ENCODE data around the gene SLC27A5. TPM values are rescaled to one million over a fixed set of nuclear protein-coding genes. Genes with fewer than 3 reads are reported as not detected.
A peak's percentile ranks its signal among the peaks of the same experiment; 100 is the strongest.

SLC27A5 gene
- total and polyA plus RNA-seq, 2 of the 13 experiments (the other 11 are each of a cell fraction or from before 2014, with no cell fraction given) = 30.3 to 40.2 TPM

DNA sequence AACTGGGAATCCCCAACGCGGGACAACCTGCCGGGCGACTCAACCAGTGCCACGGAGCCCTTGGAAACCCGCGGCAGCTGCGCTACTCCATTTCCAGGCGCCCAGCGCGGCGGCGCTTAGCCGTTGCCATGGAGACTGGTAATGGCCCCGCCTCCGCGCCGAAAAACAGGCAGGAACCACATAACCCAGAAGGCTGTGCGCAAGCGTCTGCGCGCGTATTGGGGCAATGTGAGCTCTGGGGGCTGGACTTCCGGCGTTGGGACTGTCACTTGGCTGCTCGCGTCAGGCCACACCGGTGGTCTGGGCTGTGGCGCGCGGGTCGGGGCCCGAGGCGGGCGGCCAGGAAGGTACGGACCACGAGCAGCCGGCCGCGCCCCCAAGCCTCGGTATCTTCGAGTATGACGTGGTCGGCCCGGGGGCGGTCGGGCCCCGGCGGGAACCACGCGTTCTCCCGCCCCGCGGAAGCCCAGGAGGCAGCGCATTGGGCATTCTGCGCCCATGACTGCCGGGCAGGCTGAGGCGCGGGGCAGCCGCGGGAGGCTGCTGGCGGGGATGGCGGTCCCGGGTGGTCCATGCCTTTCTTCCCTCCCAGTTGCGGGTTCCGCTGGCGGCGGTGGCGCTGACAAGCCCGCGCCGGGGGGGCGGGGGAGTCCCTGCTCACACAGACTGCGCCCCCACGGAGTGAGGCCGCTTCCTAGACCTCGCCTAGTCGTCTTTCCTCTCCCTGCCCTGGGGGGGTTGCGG is 60.3 kb downstream of the SLC27A5 start, which contains the start of gene ZNF324B (continued):
- TF ChIP-seq, protein P1, sequence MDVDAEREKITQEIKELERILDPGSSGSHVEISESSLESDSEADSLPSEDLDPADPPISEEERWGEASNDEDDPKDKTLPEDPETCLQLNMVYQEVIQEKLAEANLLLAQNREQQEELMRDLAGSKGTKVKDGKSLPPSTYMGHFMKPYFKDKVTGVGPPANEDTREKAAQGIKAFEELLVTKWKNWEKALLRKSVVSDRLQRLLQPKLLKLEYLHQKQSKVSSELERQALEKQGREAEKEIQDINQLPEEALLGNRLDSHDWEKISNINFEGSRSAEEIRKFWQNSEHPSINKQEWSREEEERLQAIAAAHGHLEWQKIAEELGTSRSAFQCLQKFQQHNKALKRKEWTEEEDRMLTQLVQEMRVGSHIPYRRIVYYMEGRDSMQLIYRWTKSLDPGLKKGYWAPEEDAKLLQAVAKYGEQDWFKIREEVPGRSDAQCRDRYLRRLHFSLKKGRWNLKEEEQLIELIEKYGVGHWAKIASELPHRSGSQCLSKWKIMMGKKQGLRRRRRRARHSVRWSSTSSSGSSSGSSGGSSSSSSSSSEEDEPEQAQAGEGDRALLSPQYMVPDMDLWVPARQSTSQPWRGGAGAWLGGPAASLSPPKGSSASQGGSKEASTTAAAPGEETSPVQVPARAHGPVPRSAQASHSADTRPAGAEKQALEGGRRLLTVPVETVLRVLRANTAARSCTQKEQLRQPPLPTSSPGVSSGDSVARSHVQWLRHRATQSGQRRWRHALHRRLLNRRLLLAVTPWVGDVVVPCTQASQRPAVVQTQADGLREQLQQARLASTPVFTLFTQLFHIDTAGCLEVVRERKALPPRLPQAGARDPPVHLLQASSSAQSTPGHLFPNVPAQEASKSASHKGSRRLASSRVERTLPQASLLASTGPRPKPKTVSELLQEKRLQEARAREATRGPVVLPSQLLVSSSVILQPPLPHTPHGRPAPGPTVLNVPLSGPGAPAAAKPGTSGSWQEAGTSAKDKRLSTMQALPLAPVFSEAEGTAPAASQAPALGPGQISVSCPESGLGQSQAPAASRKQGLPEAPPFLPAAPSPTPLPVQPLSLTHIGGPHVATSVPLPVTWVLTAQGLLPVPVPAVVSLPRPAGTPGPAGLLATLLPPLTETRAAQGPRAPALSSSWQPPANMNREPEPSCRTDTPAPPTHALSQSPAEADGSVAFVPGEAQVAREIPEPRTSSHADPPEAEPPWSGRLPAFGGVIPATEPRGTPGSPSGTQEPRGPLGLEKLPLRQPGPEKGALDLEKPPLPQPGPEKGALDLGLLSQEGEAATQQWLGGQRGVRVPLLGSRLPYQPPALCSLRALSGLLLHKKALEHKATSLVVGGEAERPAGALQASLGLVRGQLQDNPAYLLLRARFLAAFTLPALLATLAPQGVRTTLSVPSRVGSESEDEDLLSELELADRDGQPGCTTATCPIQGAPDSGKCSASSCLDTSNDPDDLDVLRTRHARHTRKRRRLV (CRISPR knock-in tag; IDR thresholded peaks at IDR 0.05) = no peak
- no peak for TF ChIP-seq ZNF205 (CRISPR knock-in tag; IDR thresholded peaks at IDR 0.05)
- peak; percentile 52 for TF ChIP-seq ERF (CRISPR knock-in tag; IDR thresholded peaks at IDR 0.05)
- TF ChIP-seq ATAD3A (CRISPR knock-in tag; IDR thresholded peaks at IDR 0.05) = no peak
- TF ChIP-seq HOXA9 (CRISPR knock-in tag; IDR thresholded peaks at IDR 0.05; ENCODE audit: borderline replicate concordance) = no peak
- TF ChIP-seq POLR2AphosphoS5 (IDR thresholded peaks at IDR 0.05; ENCODE audit: low read depth, low read length) = peak; percentile 59
- no peak for TF ChIP-seq ZNF260 (CRISPR knock-in tag; IDR thresholded peaks at IDR 0.05; ENCODE audit: borderline replicate concordance, low read depth)
- TF ChIP-seq HMG20B (CRISPR knock-in tag; conservative IDR thresholded peaks at IDR 0.05) = no peak
- no peak for TF ChIP-seq ZNF629 (CRISPR knock-in tag; conservative IDR thresholded peaks at IDR 0.05)
- no peak for TF ChIP-seq ZNF841 (CRISPR knock-in tag; IDR thresholded peaks at IDR 0.05; ENCODE audit: borderline replicate concordance)
- TF ChIP-seq, protein P2, sequence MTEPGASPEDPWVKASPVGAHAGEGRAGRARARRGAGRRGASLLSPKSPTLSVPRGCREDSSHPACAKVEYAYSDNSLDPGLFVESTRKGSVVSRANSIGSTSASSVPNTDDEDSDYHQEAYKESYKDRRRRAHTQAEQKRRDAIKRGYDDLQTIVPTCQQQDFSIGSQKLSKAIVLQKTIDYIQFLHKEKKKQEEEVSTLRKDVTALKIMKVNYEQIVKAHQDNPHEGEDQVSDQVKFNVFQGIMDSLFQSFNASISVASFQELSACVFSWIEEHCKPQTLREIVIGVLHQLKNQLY (CRISPR knock-in tag; IDR thresholded peaks at IDR 0.05) = no peak
- TF ChIP-seq, protein P3, sequence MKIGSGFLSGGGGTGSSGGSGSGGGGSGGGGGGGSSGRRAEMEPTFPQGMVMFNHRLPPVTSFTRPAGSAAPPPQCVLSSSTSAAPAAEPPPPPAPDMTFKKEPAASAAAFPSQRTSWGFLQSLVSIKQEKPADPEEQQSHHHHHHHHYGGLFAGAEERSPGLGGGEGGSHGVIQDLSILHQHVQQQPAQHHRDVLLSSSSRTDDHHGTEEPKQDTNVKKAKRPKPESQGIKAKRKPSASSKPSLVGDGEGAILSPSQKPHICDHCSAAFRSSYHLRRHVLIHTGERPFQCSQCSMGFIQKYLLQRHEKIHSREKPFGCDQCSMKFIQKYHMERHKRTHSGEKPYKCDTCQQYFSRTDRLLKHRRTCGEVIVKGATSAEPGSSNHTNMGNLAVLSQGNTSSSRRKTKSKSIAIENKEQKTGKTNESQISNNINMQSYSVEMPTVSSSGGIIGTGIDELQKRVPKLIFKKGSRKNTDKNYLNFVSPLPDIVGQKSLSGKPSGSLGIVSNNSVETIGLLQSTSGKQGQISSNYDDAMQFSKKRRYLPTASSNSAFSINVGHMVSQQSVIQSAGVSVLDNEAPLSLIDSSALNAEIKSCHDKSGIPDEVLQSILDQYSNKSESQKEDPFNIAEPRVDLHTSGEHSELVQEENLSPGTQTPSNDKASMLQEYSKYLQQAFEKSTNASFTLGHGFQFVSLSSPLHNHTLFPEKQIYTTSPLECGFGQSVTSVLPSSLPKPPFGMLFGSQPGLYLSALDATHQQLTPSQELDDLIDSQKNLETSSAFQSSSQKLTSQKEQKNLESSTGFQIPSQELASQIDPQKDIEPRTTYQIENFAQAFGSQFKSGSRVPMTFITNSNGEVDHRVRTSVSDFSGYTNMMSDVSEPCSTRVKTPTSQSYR (CRISPR knock-in tag; IDR thresholded peaks at IDR 0.05; ENCODE audit: borderline replicate concordance) = no peak
- 0 out of 2 replicates have a peak, but pooled peaks have one; percentile 41 for TF ChIP-seq ZNF431 (CRISPR knock-in tag; IDR thresholded peaks at IDR 0.05; ENCODE audit: borderline replicate concordance, low read depth)
- no peak for TF ChIP-seq BRD4 (CRISPR knock-in tag; IDR thresholded peaks at IDR 0.05)
- no peak for TF ChIP-seq CEBPB (IDR thresholded peaks at IDR 0.05; ENCODE audit: borderline replicate concordance, low read depth, low read length)
- TF ChIP-seq POLR2G (IDR thresholded peaks at IDR 0.05; ENCODE audit: low read depth, low read length) = peak; percentile 65; the same call in 1 of the 2 replicates
- no peak for TF ChIP-seq ZNF225 (CRISPR knock-in tag; IDR thresholded peaks at IDR 0.05)
- no peak for TF ChIP-seq RARG (CRISPR knock-in tag; IDR thresholded peaks at IDR 0.05; ENCODE audit: low read depth)
- no peak for TF ChIP-seq SRSF1 (optimal IDR thresholded peaks at IDR 0.05; ENCODE audit: low read depth, low read length)
- TF ChIP-seq ZNF484 (CRISPR knock-in tag; IDR thresholded peaks at IDR 0.05; ENCODE audit: borderline replicate concordance, low read depth) = no peak
- TF ChIP-seq ARNTL (CRISPR knock-in tag; IDR thresholded peaks at IDR 0.05) = no peak; the same call in 1 of the 2 replicates
- no peak for TF ChIP-seq KDM3A (CRISPR knock-in tag; IDR thresholded peaks at IDR 0.05; ENCODE audit: low read depth)
- no peak for TF ChIP-seq ZNF446 (CRISPR knock-in tag; IDR thresholded peaks at IDR 0.05)

Data from HepG2 (cell line).